Panc1 (cell line): Measurements from ENCODE around the gene MCF2L. TPM values are rescaled to one million over a fixed set of nuclear protein-coding genes. Genes with fewer than 3 reads are reported as not detected.

Source experiments
- ATAC-seq: fragments of 200-7000 bp; cut with Tn5 transposase; 2 replicates; pipeline ENCODE4 v1.9.1; 2020; ENCODE audit warnings: mild to moderate bottlenecking, moderate library complexity
- BruUV-seq: library from RNA; stranded (reverse); fragments of 400-500 nt; replicated peaks from 2 replicates; lab custom pipeline; 2021; lab: Mats Ljungman, UMichigan
- CTCF ChIA-PET: fragments of 300-600 bp; sonication (Branson Sonifier 250); formaldehyde crosslinking; loops from one replicate; lab custom pipeline; 2022; ENCODE audit warnings: antibody characterized with exemption; lab: Charles Lee
- POLR2A ChIA-PET: fragments of 300-600 bp; sonication (Branson Sonifier 250); formaldehyde crosslinking; loops from one replicate; lab custom pipeline; 2022; ENCODE audit warnings: antibody characterized with exemption; lab: Charles Lee
- DNase-seq: peaks from one replicate; pipeline ENCODE4 v3.0.0-alpha.2; 2010; ENCODE audit warnings: low read depth, low spot score
- H3K27ac ChIP-seq: 2 replicates; pipeline ENCODE4 v1.5.1; 2011; ENCODE audit warnings: mild to moderate bottlenecking, low read length, inconsistent platforms
- H3K27me3 ChIP-seq: fragments of 200-500 bp; sonication (Bioruptor generic); 2 replicates; pipeline ENCODE4 v1.6.0; 2014; ENCODE audit warnings: low read length, inconsistent platforms; ENCODE audit not compliant: control insufficient read depth, insufficient read depth
- H3K36me3 ChIP-seq: fragments of 200-500 bp; sonication (Bioruptor generic); 2 replicates; pipeline ENCODE4 v1.5.1; 2014; ENCODE audit warnings: inconsistent platforms, mild to moderate bottlenecking, low read length, moderate library complexity; ENCODE audit not compliant: control insufficient read depth, insufficient read depth
- H3K4me1 ChIP-seq: 2 replicates; pipeline ENCODE4 v1.5.1; 2011; ENCODE audit warnings: inconsistent platforms, mild to moderate bottlenecking, low read length, moderate library complexity; ENCODE audit not compliant: control insufficient read depth, insufficient read depth
- H3K4me3 ChIP-seq, 2 experiments: 2 replicates each; pipeline ENCODE4 v1.5.1; 2011 to 2012; ENCODE audit warnings: low read depth in 2 of 2, low read length in 2 of 2, mild to moderate bottlenecking in 2 of 2, inconsistent platforms in 1 of 2, moderate library complexity in 1 of 2
- H3K9me3 ChIP-seq: fragments of 200-500 bp; sonication (Bioruptor generic); 2 replicates; pipeline ENCODE4 v1.5.1; 2014; ENCODE audit warnings: low read depth, mild to moderate bottlenecking, inconsistent platforms, low read length, moderate library complexity; ENCODE audit not compliant: control insufficient read depth, insufficient read depth
- POLR2AphosphoS5 ChIP-seq: IDR thresholded peaks from 2 replicates; pipeline ENCODE4 v1.6.1; 2012; ENCODE audit warnings: mild to moderate bottlenecking, low read depth, low read length, moderate library complexity
- SIN3A ChIP-seq: IDR thresholded peaks from 2 replicates; pipeline ENCODE4 v1.6.1; 2012; ENCODE audit warnings: low read depth, mild to moderate bottlenecking, low read length, moderate library complexity, borderline replicate concordance; ENCODE audit not compliant: insufficient read depth
- TCF7L2 ChIP-seq: IDR thresholded peaks from 2 replicates; pipeline ENCODE4 v1.6.1; 2011; ENCODE audit warnings: mild to moderate bottlenecking, low read depth, low read length, inconsistent platforms
- in situ Hi-C: cut with HindIII; loops from 2 replicates; pipeline ENCODE4 v1.10.0; 2016; ENCODE audit warnings: low sequenced_read_pairs, low pct_unique_long_range_greater_than_20kb
- intact Hi-C: fragments of 100-400 bp; cut with micrococcal nuclease; formaldehyde crosslinking; loops from one replicate; pipeline ENCODE4 v1.10.0; 2022; ENCODE audit not compliant: unreplicated experiment
- total RNA-seq: library from RNA; stranded (reverse); gene quantifications from one replicate; pipeline ENCODE4 v1.2.1, GENCODE V29; 2021; ENCODE audit not compliant: unreplicated experiment
- TF ChIP-seq, protein P1 (sequence below): fragments of 450-650 bp; IDR thresholded peaks from 2 replicates; pipeline ENCODE4 v1.5.1; 2017; ENCODE audit warnings: mild to moderate bottlenecking
- TF ChIP-seq, protein P2 (sequence below), 2 experiments: IDR thresholded peaks; 2 replicates each; pipeline ENCODE4 v1.6.1; 2011 to 2012; ENCODE audit warnings: low read depth in 2 of 2, control low read depth in 1 of 2, low read length in 1 of 2, mild to moderate bottlenecking in 1 of 2, moderate library complexity in 1 of 2; ENCODE audit not compliant: insufficient read depth in 1 of 2

MCF2L gene
- total RNA-seq, 1 experiment from 2014 or later = 0.57 TPM

DNA sequence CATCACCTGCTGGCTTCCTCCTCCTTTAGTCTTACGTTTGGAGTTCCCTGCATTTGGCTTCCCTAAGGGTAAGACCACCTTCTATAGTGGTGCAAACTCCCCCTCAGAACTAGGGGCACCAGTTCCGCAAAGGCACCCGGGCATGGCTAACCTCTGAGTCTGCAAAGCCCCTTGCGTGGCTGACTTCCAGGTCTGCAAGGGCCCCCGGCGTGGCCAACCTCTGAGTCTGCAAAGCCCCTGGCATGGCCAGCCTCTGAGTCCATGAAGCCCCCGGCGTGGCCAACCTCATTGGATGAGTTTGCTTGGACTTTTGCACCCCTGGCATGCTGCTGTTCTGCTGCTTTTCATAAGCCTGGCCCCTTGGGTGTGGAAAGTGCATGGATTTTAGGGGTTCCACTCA lies 5.1 kb downstream of the MCF2L start:
- no peaks in the 10 kb centered on the region; the same call in 1 of the 2 replicates for H3K4me1 ChIP-seq
- no peak for ATAC-seq
- H3K27ac ChIP-seq = no peak overlapping the region
- H3K27me3 ChIP-seq = peaks cover 9% of the 10 kb centered on the region
- in situ Hi-C loops (no loop called here), intact Hi-C loops (no loop called here)
- no peak overlapping the region for H3K4me3 ChIP-seq
- no peaks in the 10 kb centered on the region for H3K36me3 ChIP-seq
- DNase-seq = no peak
- ChIA-PET CTCF (no interaction called here), POLR2A (no interaction called here)
- H3K9me3 ChIP-seq = no peaks in the 10 kb centered on the region
- BruUV-seq = no TSS peak
- TF ChIP-seq TCF7L2 = no peak
- TF ChIP-seq, protein P1, sequence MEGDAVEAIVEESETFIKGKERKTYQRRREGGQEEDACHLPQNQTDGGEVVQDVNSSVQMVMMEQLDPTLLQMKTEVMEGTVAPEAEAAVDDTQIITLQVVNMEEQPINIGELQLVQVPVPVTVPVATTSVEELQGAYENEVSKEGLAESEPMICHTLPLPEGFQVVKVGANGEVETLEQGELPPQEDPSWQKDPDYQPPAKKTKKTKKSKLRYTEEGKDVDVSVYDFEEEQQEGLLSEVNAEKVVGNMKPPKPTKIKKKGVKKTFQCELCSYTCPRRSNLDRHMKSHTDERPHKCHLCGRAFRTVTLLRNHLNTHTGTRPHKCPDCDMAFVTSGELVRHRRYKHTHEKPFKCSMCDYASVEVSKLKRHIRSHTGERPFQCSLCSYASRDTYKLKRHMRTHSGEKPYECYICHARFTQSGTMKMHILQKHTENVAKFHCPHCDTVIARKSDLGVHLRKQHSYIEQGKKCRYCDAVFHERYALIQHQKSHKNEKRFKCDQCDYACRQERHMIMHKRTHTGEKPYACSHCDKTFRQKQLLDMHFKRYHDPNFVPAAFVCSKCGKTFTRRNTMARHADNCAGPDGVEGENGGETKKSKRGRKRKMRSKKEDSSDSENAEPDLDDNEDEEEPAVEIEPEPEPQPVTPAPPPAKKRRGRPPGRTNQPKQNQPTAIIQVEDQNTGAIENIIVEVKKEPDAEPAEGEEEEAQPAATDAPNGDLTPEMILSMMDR = no peak
- no peak for TF ChIP-seq SIN3A
- TF ChIP-seq, protein P2, sequence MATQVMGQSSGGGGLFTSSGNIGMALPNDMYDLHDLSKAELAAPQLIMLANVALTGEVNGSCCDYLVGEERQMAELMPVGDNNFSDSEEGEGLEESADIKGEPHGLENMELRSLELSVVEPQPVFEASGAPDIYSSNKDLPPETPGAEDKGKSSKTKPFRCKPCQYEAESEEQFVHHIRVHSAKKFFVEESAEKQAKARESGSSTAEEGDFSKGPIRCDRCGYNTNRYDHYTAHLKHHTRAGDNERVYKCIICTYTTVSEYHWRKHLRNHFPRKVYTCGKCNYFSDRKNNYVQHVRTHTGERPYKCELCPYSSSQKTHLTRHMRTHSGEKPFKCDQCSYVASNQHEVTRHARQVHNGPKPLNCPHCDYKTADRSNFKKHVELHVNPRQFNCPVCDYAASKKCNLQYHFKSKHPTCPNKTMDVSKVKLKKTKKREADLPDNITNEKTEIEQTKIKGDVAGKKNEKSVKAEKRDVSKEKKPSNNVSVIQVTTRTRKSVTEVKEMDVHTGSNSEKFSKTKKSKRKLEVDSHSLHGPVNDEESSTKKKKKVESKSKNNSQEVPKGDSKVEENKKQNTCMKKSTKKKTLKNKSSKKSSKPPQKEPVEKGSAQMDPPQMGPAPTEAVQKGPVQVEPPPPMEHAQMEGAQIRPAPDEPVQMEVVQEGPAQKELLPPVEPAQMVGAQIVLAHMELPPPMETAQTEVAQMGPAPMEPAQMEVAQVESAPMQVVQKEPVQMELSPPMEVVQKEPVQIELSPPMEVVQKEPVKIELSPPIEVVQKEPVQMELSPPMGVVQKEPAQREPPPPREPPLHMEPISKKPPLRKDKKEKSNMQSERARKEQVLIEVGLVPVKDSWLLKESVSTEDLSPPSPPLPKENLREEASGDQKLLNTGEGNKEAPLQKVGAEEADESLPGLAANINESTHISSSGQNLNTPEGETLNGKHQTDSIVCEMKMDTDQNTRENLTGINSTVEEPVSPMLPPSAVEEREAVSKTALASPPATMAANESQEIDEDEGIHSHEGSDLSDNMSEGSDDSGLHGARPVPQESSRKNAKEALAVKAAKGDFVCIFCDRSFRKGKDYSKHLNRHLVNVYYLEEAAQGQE (IDR thresholded peaks at IDR 0.05; ENCODE audit: insufficient read depth in 1 of 2, low read depth in 2 of 2, low read length in 1 of 2) = no peak
- TF ChIP-seq POLR2AphosphoS5 = no peak

DNA sequence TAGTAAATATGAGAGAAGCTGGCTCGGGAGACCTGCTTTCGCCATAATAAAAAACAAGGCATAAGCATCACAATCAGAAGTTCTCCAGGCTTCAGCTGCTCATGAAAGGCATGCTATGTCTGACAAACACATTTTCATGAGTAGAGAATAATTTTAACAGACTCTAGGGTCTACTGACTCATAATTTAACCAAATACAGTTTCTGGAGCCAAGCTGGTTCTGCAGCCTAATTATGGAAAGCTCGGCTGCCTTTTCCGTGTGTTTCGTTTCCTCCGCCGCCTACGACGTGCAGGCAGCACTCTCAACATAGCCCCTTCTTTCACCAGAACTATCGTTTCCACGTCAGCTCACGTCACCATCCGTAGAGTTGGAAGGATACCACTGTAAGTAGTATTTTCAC lies 5.7 kb downstream of the MCF2L start:
- in situ Hi-C loops (no loop called here), intact Hi-C loops (no loop called here)
- DNase-seq = no peak
- H3K9me3 ChIP-seq = no peaks in the 10 kb centered on the region
- no peak overlapping the region for H3K4me3 ChIP-seq
- ChIA-PET CTCF (no interaction called here), POLR2A (no interaction called here)
- TF ChIP-seq, protein P2 (IDR thresholded peaks at IDR 0.05; ENCODE audit: insufficient read depth in 1 of 2, low read depth in 2 of 2, low read length in 1 of 2) = no peak
- no peak for TF ChIP-seq POLR2AphosphoS5
- no peak for TF ChIP-seq SIN3A
- TF ChIP-seq TCF7L2 = no peak
- TF ChIP-seq, protein P1 = no peak
- no TSS peak for BruUV-seq
- no peak for ATAC-seq
- H3K4me1 ChIP-seq = no peaks in the 10 kb centered on the region
- no peaks in the 10 kb centered on the region for H3K36me3 ChIP-seq
- H3K27me3 ChIP-seq = peaks cover 9% of the 10 kb centered on the region
- H3K27ac ChIP-seq = no peak overlapping the region
